HCT116 (cell line): ENCODE measurements around the gene CDH2. TPM values are rescaled to one million over a fixed set of nuclear protein-coding genes. Genes with fewer than 3 reads are reported as not detected.

Source experiments
- ATAC-seq: fragments of 200-7000 bp; cut with Tn5 transposase; 2 replicates; pipeline ENCODE4 v1.9.1; 2020; ENCODE audit warnings: mild to moderate bottlenecking, moderate library complexity
- BruUV-seq: library from RNA; stranded (reverse); fragments of 400-500 nt; replicated peaks from 2 replicates; lab custom pipeline; 2021; lab: Mats Ljungman, UMichigan
- CTCF ChIA-PET: fragments of 300-600 bp; sonication (Branson Sonifier 250); formaldehyde crosslinking; loops from one replicate; lab custom pipeline; 2021; ENCODE audit warnings: antibody characterized with exemption; lab: Charles Lee
- POLR2A ChIA-PET: fragments of 300-600, 350-600 bp; sonication (Branson Sonifier 250); formaldehyde crosslinking; loops from one replicate; lab custom pipeline; 2021; ENCODE audit warnings: antibody characterized with exemption; lab: Charles Lee
- RAD21 ChIA-PET, 2 experiments: fragments of 300-600 bp; sonication (Branson Sonifier 250); formaldehyde crosslinking; loops; one replicate each; lab custom pipeline; 2023; ENCODE audit warnings: low total read pairs in 2 of 2; ENCODE audit not compliant: uncharacterized antibody in 2 of 2, unreplicated experiment in 2 of 2, low non-redundant PET in 1 of 2; lab: Charles Lee
- DNase-seq: peaks from one replicate; pipeline ENCODE4 v3.0.0-alpha.2; 2010; ENCODE audit warnings: low read depth, low spot score
- H2AFZ ChIP-seq: fragments of 200-600 bp; shearing (Covaris generic), sonication (generic); 2 replicates; pipeline ENCODE4 v1.6.1; 2017; ENCODE audit warnings: low read depth, mixed run types, mixed read lengths, antibody characterized with exemption, low read length; ENCODE audit not compliant: poor library complexity, severe bottlenecking
- H3K27ac ChIP-seq: 2 replicates; pipeline ENCODE4 v1.5.1; 2012; ENCODE audit warnings: low read depth, low read length
- H3K27me3 ChIP-seq: fragments of 200-600 bp; sonication (generic); 2 replicates; pipeline ENCODE4 v1.6.1; 2016; ENCODE audit warnings: mixed run types, low read length, mixed read lengths; ENCODE audit not compliant: insufficient read depth
- H3K36me3 ChIP-seq, 2 experiments: fragments of 200-500 bp in 1 of 2; fragments of 200-600 bp in 1 of 2; sonication (Bioruptor generic) in 1 of 2; sonication (generic) in 1 of 2; 2 replicates each; pipeline versions ENCODE4 v1.5.1 to v1.6.1; 2014 to 2016; ENCODE audit warnings: low read length in 2 of 2, inconsistent platforms in 1 of 2, mixed read lengths in 1 of 2, mixed run types in 1 of 2; ENCODE audit not compliant: insufficient read depth in 2 of 2, control insufficient read depth in 1 of 2
- H3K4me1 ChIP-seq, 2 experiments: fragments of 200-600 bp in 1 of 2; sonication (generic) in 1 of 2; 2 replicates each; pipeline versions ENCODE4 v1.5.1 to v1.6.1; 2012 to 2017; ENCODE audit warnings: low read length in 2 of 2, inconsistent platforms in 1 of 2, mild to moderate bottlenecking in 1 of 2, mixed read lengths in 1 of 2, mixed run types in 1 of 2, moderate library complexity in 1 of 2; ENCODE audit not compliant: insufficient read depth in 2 of 2, control insufficient read depth in 1 of 2
- H3K4me2 ChIP-seq: fragments of 200-600 bp; sonication (generic); 2 replicates; pipeline ENCODE4 v1.6.1; 2017; ENCODE audit warnings: mixed run types, low read length, mixed read lengths
- H3K4me3 ChIP-seq, 2 experiments: fragments of 200-600 bp in 1 of 2; sonication (generic) in 1 of 2; replicated peaks in 1 of 2; 2 replicates each; pipeline ENCODE4 v1.5.1; 2011 to 2016; ENCODE audit warnings: low read length in 2 of 2, control low read depth in 1 of 2, low read depth in 1 of 2, mild to moderate bottlenecking in 1 of 2, mixed read lengths in 1 of 2, mixed run types in 1 of 2
- H3K79me2 ChIP-seq: fragments of 200-600 bp; sonication (generic); 2 replicates; pipeline ENCODE4 v1.6.1; 2017; ENCODE audit warnings: mild to moderate bottlenecking, mixed run types, low read length, moderate library complexity, mixed read lengths; ENCODE audit not compliant: insufficient read depth
- H3K9ac ChIP-seq: fragments of 200-600 bp; sonication (generic); 2 replicates; pipeline ENCODE4 v1.6.1; 2016; ENCODE audit warnings: low read length, mixed read lengths
- H3K9me2 ChIP-seq: fragments of 200-600 bp; sonication (generic), shearing (Covaris generic); 2 replicates; pipeline ENCODE4 v1.6.1; 2017; ENCODE audit warnings: mixed run types, mild to moderate bottlenecking, moderate library complexity; ENCODE audit not compliant: insufficient read depth
- H3K9me3 ChIP-seq, 2 experiments: fragments of 200-500 bp in 1 of 2; fragments of 200-600 bp in 1 of 2; sonication (Bioruptor generic) in 1 of 2; sonication (generic) in 1 of 2; 2 replicates each; pipeline ENCODE4 v1.6.1; 2014 to 2017; ENCODE audit warnings: low read length in 2 of 2, mixed read lengths in 2 of 2, inconsistent platforms in 1 of 2, low read depth in 1 of 2, mild to moderate bottlenecking in 1 of 2, mixed run types in 1 of 2, moderate library complexity in 1 of 2; ENCODE audit not compliant: control insufficient read depth in 1 of 2, insufficient read depth in 1 of 2
- H4K20me1 ChIP-seq: fragments of 200-600 bp; sonication (generic), shearing (Covaris generic); 2 replicates; pipeline ENCODE4 v1.6.1; 2017; ENCODE audit warnings: mixed run types, mild to moderate bottlenecking, moderate library complexity; ENCODE audit not compliant: insufficient read depth
- CBX3 ChIP-seq: IDR thresholded peaks from 2 replicates; pipeline ENCODE4 v1.6.1; 2012; ENCODE audit warnings: low read depth
- CEBPB ChIP-seq: IDR thresholded peaks from 2 replicates; pipeline ENCODE4 v1.6.1; 2012; ENCODE audit warnings: low read depth
- CTCF ChIP-seq, 3 experiments: fragments of 200-600 bp in 1 of 3; sonication (generic) in 1 of 3; IDR thresholded peaks in 2 of 3; conservative IDR thresholded peaks in 1 of 3; 2 replicates each; pipeline ENCODE4 v1.5.1; 2012 to 2017; ENCODE audit warnings: low read depth in 2 of 3, low read length in 2 of 3, antibody characterized with exemption in 1 of 3, borderline replicate concordance in 1 of 3, control low read depth in 1 of 3, mild to moderate bottlenecking in 1 of 3, mixed read lengths in 1 of 3, mixed run types in 1 of 3, moderate library complexity in 1 of 3; ENCODE audit not compliant: insufficient read depth in 1 of 3
- EZH2 ChIP-seq: fragments of 200-600 bp; sonication (generic); IDR thresholded peaks from 2 replicates; pipeline ENCODE4 v1.6.1; 2017; ENCODE audit warnings: antibody characterized with exemption, mixed run types
- EZH2phosphoT487 ChIP-seq: fragments of 200-600 bp; IDR thresholded peaks from 2 replicates; pipeline ENCODE4 v1.6.1; 2018; ENCODE audit warnings: antibody characterized with exemption, borderline replicate concordance
- FOSL1 ChIP-seq: IDR thresholded peaks from 2 replicates; pipeline ENCODE4 v1.6.1; 2012; ENCODE audit warnings: low read depth
- JUND ChIP-seq: IDR thresholded peaks from 2 replicates; pipeline ENCODE4 v1.6.1; 2012
- POLR2A ChIP-seq: IDR thresholded peaks from 2 replicates; pipeline ENCODE4 v1.7.0; 2011; ENCODE audit warnings: borderline replicate concordance; ENCODE audit not compliant: insufficient read depth, insufficient read length; ENCODE audit errors: extremely low read depth
- POLR2AphosphoS5 ChIP-seq: IDR thresholded peaks from 2 replicates; pipeline ENCODE4 v1.6.1; 2011; ENCODE audit warnings: mild to moderate bottlenecking, low read depth, low read length, moderate library complexity
- RAD21 ChIP-seq: IDR thresholded peaks from 2 replicates; pipeline ENCODE4 v1.6.1; 2012; ENCODE audit warnings: low read depth, mild to moderate bottlenecking
- SP1 ChIP-seq: IDR thresholded peaks from 2 replicates; pipeline ENCODE4 v1.6.1; 2012; ENCODE audit warnings: low read depth
- TCF7L2 ChIP-seq: IDR thresholded peaks from 2 replicates; pipeline ENCODE4 v1.7.0; 2011; ENCODE audit warnings: borderline replicate concordance, inconsistent platforms; ENCODE audit not compliant: insufficient read depth, insufficient read length; ENCODE audit errors: extremely low read depth
- ZFX ChIP-seq: fragments of 450-650 bp; IDR thresholded peaks from 2 replicates; pipeline ENCODE4 v1.6.1; 2017
- intact Hi-C: fragments of 100-400 bp; cut with micrococcal nuclease; formaldehyde crosslinking; loops from 2 replicates; pipeline ENCODE4 v1.10.0; 2022
- total RNA-seq: library from RNA; stranded (reverse); gene quantifications from one replicate; pipeline ENCODE4 v1.2.1, GENCODE V29; 2021; ENCODE audit not compliant: unreplicated experiment
- TF ChIP-seq, protein P1 (sequence below): IDR thresholded peaks from 2 replicates; pipeline ENCODE4 v1.6.1; 2012
- TF ChIP-seq, protein P2 (sequence below): IDR thresholded peaks from 2 replicates; pipeline ENCODE4 v1.6.1; 2012

CDH2 gene
- total RNA-seq, 1 experiment from 2014 or later: 0.15 TPM

GRCh38 chr18:27954226-27954625 lies 222.7 kb downstream of the CDH2 start:
- H3K4me2 ChIP-seq: no peak overlapping the region
- no peak for DNase-seq

More at GRCh38 chr18:27954226-27954625, 222.7 kb downstream of the CDH2 start:
- Histone ChIP-seq H3K9me2 (no peaks in the 10 kb centered on the region), H3K27ac (no peak overlapping the region), H2AFZ (no peak overlapping the region), H3K27me3 (no peaks in the 10 kb centered on the region), H3K4me1 (no peaks in the 10 kb centered on the region), H3K4me3 (no peak overlapping the region), H3K36me3 (no peaks in the 10 kb centered on the region), H4K20me1 (no peaks in the 10 kb centered on the region), H3K9ac (no peak overlapping the region), H3K9me3 (no peaks in the 10 kb centered on the region)
- no TSS peak for BruUV-seq
- no peak for ATAC-seq
- ChIA-PET CTCF (no interaction called here), RAD21 (no interaction called here), POLR2A (no interaction called here)
- intact Hi-C loops: no loop called here
- TF ChIP-seq JUND: no peak
- TF ChIP-seq CTCF (IDR thresholded peaks at IDR 0.05 in 2 of 3, conservative IDR thresholded peaks at IDR 0.05 in 1 of 3; ENCODE audit: borderline replicate concordance in 1 of 3, insufficient read depth in 1 of 3, low read depth in 2 of 3, low read length in 2 of 3): no peak
- no peak for TF ChIP-seq EZH2
- no peak for TF ChIP-seq POLR2AphosphoS5
- TF ChIP-seq, protein P1, sequence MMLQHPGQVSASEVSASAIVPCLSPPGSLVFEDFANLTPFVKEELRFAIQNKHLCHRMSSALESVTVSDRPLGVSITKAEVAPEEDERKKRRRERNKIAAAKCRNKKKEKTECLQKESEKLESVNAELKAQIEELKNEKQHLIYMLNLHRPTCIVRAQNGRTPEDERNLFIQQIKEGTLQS: no peak
- no peak for TF ChIP-seq EZH2phosphoT487
- TF ChIP-seq TCF7L2: no peak
- TF ChIP-seq CBX3: no peak
- TF ChIP-seq ZFX: no peak
- no peak for TF ChIP-seq SP1
- TF ChIP-seq FOSL1: no peak
- TF ChIP-seq CEBPB: no peak
- no peak for TF ChIP-seq RAD21
- TF ChIP-seq, protein P2, sequence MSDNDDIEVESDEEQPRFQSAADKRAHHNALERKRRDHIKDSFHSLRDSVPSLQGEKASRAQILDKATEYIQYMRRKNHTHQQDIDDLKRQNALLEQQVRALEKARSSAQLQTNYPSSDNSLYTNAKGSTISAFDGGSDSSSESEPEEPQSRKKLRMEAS: no peak
- no peak for TF ChIP-seq POLR2A
- TF ChIP-seq, all 23 proteins: peak for 0
- H3K79me2 ChIP-seq: no peaks in the 10 kb centered on the region
